ENCODE data around the gene DSTN. TPM values are rescaled to one million over a fixed set of nuclear protein-coding genes. Genes with fewer than 3 reads are reported as not detected.

Gene DSTN
- total RNA-seq, 6 experiments from 2014 or later = 65.8 to 94.4 (median 86.9) TPM

DNA sequence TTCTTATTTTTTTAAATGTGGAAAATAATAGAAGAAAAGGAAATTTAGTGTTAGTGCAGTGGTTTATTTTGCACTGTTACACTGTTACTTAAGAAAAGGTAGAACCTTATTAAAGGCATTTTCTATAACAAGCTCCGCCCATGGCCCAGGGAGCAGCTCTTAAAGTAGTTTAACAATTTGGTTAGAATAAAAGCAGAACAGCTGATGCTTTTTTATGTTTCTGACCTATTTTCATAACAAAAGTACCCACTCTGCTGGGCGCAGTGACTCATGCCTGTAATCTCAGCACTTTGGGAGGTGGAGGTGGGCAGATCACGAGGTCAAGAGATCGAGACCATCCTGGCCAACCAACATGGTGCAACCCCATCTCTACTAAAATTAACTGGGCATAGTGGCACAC, 32.6 kb downstream of the DSTN start:
- H3K36me3 ChIP-seq = peaks cover 0 to 5% (median 0%) of the 10 kb centered on the region in 4 donors
- WGBS (ENCODE audit: insufficient coverage, low coverage, low lambda C conversion rate, missing lambda C conversion rate) = 100% methylated on average over 1 of the region's 4 CpGs
- no peak for ATAC-seq

GRCh38 chr20:17605131-17605660, 35.3 kb downstream of the DSTN start:
- Histone ChIP-seq H3K4me1 (peaks cover 0 to 26% (median 10%) of the 10 kb centered on the region in 4 donors), H3K27ac (peak overlapping the region in 2 of 3 donors; percentile 3 to 52), H3K4me3 (peak overlapping the region in 1 of 3 donors; percentile 12), H3K9me3 (no peaks in the 10 kb centered on the region), H3K27me3 (no peaks in the 10 kb centered on the region), H3K36me3 (peaks cover 0 to 5% (median 0%) of the 10 kb centered on the region in 4 donors)
- TF ChIP-seq CTCF (IDR thresholded peaks at IDR 0.05) (no peak), POLR2A (IDR thresholded peaks at IDR 0.05) (no peak)
- DNase-seq = peak in 2 of 3 donors; percentile 56 to 74
- WGBS (ENCODE audit: insufficient coverage, low coverage, low lambda C conversion rate, missing lambda C conversion rate) = 30% methylated on average over 5 of the region's 5 CpGs
- ATAC-seq = peak; percentile 86 to 92 (median 91)
- intact Hi-C loops (cut with DNase I) = no loop called here

More for the DNA sequence above, 32.6 kb downstream of the DSTN start:
- no peak overlapping the region for H3K4me3 ChIP-seq
- no peak overlapping the region for H3K27ac ChIP-seq
- TF ChIP-seq CTCF (IDR thresholded peaks at IDR 0.05) (no peak), POLR2A (IDR thresholded peaks at IDR 0.05) (no peak)
- peaks cover 0 to 26% (median 10%) of the 10 kb centered on the region in 4 donors for H3K4me1 ChIP-seq
- no peaks in the 10 kb centered on the region for H3K27me3 ChIP-seq
- intact Hi-C loops (cut with DNase I) = no loop called here
- H3K9me3 ChIP-seq = no peaks in the 10 kb centered on the region
- DNase-seq = no peak

GRCh38 chr20:17606001-17606400, 36.1 kb downstream of the DSTN start:
- ATAC-seq = no peak
- no peak for TF ChIP-seq POLR2A (IDR thresholded peaks at IDR 0.05)
- no peak for TF ChIP-seq CTCF (IDR thresholded peaks at IDR 0.05)
- Histone ChIP-seq H3K4me3 (no peak overlapping the region), H3K27me3 (no peaks in the 10 kb centered on the region), H3K9me3 (no peaks in the 10 kb centered on the region), H3K27ac (peak overlapping the region in 1 of 3 donors; percentile 52), H3K4me1 (peaks cover 0 to 26% (median 10%) of the 10 kb centered on the region in 4 donors), H3K36me3 (peaks cover 0 to 5% (median 0%) of the 10 kb centered on the region in 4 donors)
- DNase-seq = no peak
- 54% methylated on average over 2 of the region's 2 CpGs for WGBS (ENCODE audit: insufficient coverage, low coverage, low lambda C conversion rate, missing lambda C conversion rate)
- intact Hi-C loops (cut with DNase I) = no loop called here

DNA sequence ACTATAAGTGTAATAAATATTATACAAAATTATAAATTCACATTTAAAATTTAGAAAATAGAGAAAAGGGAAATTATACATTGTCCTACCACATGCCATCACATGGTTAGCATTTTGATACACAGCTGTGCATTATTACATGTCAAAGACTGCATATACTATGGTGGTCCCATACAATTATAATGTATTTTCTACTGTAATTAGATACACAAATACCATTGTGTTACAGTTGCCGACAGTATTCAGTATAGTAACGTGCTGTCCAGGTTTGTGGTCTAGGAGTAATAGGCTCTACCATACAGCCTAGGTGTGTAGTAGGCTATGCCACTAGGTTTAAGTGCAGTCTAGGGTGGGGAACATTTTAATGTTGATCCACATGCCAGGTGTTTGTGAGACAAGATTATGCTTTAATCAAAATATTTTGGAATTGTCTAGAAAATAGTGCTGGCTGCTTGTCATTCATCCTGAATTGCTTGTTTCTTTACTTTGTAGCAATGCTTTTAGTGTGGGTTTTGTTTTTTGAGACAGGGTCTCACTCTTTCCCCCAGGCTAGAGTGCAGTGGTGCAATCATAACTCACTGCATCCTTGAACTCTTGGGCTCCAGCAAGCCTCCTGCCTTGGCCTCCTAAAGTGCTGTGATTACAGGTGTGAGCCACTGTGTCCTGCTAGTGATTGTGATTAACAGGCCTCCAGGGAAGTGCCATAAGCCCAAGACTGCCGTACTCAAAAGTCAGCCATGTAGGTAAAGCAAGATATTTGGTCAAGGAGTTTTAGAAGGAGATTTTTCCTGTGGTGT, 39.0 kb downstream of the DSTN start:
- H3K4me3 ChIP-seq = no peak overlapping the region
- TF ChIP-seq CTCF (IDR thresholded peaks at IDR 0.05) = no peak
- no peak for TF ChIP-seq POLR2A (IDR thresholded peaks at IDR 0.05)
- H3K27ac ChIP-seq = no peak overlapping the region
- H3K27me3 ChIP-seq = no peaks in the 10 kb centered on the region
- H3K9me3 ChIP-seq = no peaks in the 10 kb centered on the region
- no peak for DNase-seq
- peaks cover 0 to 9% (median 0%) of the 10 kb centered on the region in 4 donors for H3K36me3 ChIP-seq
- 96% methylated on average over 2 of the region's 3 CpGs for WGBS (ENCODE audit: insufficient coverage, low coverage, low lambda C conversion rate, missing lambda C conversion rate)
- H3K4me1 ChIP-seq = peaks cover 0 to 25% (median 8%) of the 10 kb centered on the region in 4 donors
- no peak for ATAC-seq
- intact Hi-C loops (cut with DNase I) = no loop called here
